Peyer's patch (tissue), 4 donors: Measurements from ENCODE around the gene GPR34.

Experiments
- CTCF ChIP-seq, 6 experiments: fragments of 450-650 bp in 4 of 6; fragments of 200-600 bp in 2 of 6; sonication (generic) in 1 of 6; IDR thresholded peaks; one replicate each; pipeline ENCODE4 v1.5.1; 2017 to 2019; ENCODE audit warnings: antibody characterized with exemption in 6 of 6, mild to moderate bottlenecking in 3 of 6, moderate library complexity in 1 of 6
- POLR2A ChIP-seq, 2 donors: fragments of 450-650 bp; IDR thresholded peaks; one replicate each; pipeline ENCODE4 v1.5.1; 2017; ENCODE audit warnings: antibody characterized with exemption in 2 of 2, mild to moderate bottlenecking in 2 of 2, moderate library complexity in 2 of 2

GRCh38 chrX:41728125-41728524 is 39.4 kb downstream of the GPR34 start:
- TF ChIP-seq CTCF (IDR thresholded peaks at IDR 0.05) (no peak), POLR2A (IDR thresholded peaks at IDR 0.05) (no peak)
